Lower lobe of right lung (tissue), 2 donors: ENCODE results near the gene SOCS7. TPM values are rescaled to one million over a fixed set of nuclear protein-coding genes. Genes with fewer than 3 reads are reported as not detected.
A peak's percentile ranks its signal among the peaks of the same experiment; 100 is the strongest.

ENCODE experiments used
- ATAC-seq, 2 donors: fragments of 200-7000 bp; cut with Tn5 transposase; one replicate each; pipeline ENCODE4 v1.9.1; 2020 to 2022; ENCODE audit warnings: mild to moderate bottlenecking in 2 of 2, moderate library complexity in 2 of 2
- DNase-seq: peaks from one replicate; pipeline ENCODE4 v3.0.0-alpha.2; 2020
- H3K27ac ChIP-seq: fragments of 200-600 bp; one replicate; pipeline ENCODE4 v1.8.0; 2022
- H3K27me3 ChIP-seq: fragments of 200-600 bp; one replicate; pipeline ENCODE4 v1.8.0; 2022; ENCODE audit warnings: low read depth
- H3K36me3 ChIP-seq: fragments of 200-600 bp; one replicate; pipeline ENCODE4 v1.8.0; 2022; ENCODE audit warnings: mild to moderate bottlenecking
- H3K4me1 ChIP-seq: fragments of 200-600 bp; one replicate; pipeline ENCODE4 v1.8.0; 2022
- H3K4me3 ChIP-seq: fragments of 200-600 bp; one replicate; pipeline ENCODE4 v1.8.0; 2022; ENCODE audit warnings: mild to moderate bottlenecking
- H3K9me3 ChIP-seq: fragments of 200-600 bp; one replicate; pipeline ENCODE4 v1.8.0; 2022
- intact Hi-C: fragments of 100-400 bp; cut with DNase I; formaldehyde crosslinking; loops from one replicate; pipeline ENCODE4 v1.11.0; 2022
- total RNA-seq: library from RNA; stranded (reverse); fragmentation: NEBNext Ultra II Directional; extraction: Animal tissue kit (Norgen Biotek cat#: 25700); gene quantifications from one replicate; pipeline ENCODE4 v1.2.1, GENCODE V29; 2021
- TF ChIP-seq, protein P1 (sequence below): fragments of 200-600 bp; IDR thresholded peaks from one replicate; pipeline ENCODE4 v1.8.0; 2022; ENCODE audit warnings: antibody characterized with exemption, mild to moderate bottlenecking
- donor health status: DM: no; HTN: yes; CAD: no; lungs with severe emphysema.

Gene SOCS7
- total RNA-seq, 1 donor from 2014 or later = 23.0 TPM

- ATAC-seq (no peak), DNase-seq (no peak)
- intact Hi-C loops = no loop called here
- H3K27ac ChIP-seq = no peak overlapping the region
- TF ChIP-seq, protein P1, sequence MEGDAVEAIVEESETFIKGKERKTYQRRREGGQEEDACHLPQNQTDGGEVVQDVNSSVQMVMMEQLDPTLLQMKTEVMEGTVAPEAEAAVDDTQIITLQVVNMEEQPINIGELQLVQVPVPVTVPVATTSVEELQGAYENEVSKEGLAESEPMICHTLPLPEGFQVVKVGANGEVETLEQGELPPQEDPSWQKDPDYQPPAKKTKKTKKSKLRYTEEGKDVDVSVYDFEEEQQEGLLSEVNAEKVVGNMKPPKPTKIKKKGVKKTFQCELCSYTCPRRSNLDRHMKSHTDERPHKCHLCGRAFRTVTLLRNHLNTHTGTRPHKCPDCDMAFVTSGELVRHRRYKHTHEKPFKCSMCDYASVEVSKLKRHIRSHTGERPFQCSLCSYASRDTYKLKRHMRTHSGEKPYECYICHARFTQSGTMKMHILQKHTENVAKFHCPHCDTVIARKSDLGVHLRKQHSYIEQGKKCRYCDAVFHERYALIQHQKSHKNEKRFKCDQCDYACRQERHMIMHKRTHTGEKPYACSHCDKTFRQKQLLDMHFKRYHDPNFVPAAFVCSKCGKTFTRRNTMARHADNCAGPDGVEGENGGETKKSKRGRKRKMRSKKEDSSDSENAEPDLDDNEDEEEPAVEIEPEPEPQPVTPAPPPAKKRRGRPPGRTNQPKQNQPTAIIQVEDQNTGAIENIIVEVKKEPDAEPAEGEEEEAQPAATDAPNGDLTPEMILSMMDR = no peak
- H3K27me3 ChIP-seq = peaks cover 61% of the 10 kb centered on the region
- no peaks in the 10 kb centered on the region for H3K36me3 ChIP-seq
- H3K4me1 ChIP-seq = peaks cover 25% of the 10 kb centered on the region
- no peak overlapping the region for H3K4me3 ChIP-seq
- no peaks in the 10 kb centered on the region for H3K9me3 ChIP-seq
Observed at GRCh38 chr17:38418062-38418692, 66.5 kb downstream of the SOCS7 start.

GRCh38 chr17:38418693-38419507, 67.3 kb downstream of the SOCS7 start:
- no peak for DNase-seq
- Histone ChIP-seq H3K4me3 (peak overlapping the region; percentile 35), H3K36me3 (no peaks in the 10 kb centered on the region), H3K9me3 (no peaks in the 10 kb centered on the region), H3K4me1 (peaks cover 25% of the 10 kb centered on the region), H3K27me3 (peaks cover 61% of the 10 kb centered on the region), H3K27ac (no peak overlapping the region)
- no peak for ATAC-seq
- TF ChIP-seq, protein P1 = no peak
- intact Hi-C loops = no loop called here

GRCh38 chr17:38419508-38419981, 67.9 kb downstream of the SOCS7 start:
- peaks cover 61% of the 10 kb centered on the region for H3K27me3 ChIP-seq
- TF ChIP-seq, protein P1 = no peak
- no peak overlapping the region for H3K4me3 ChIP-seq
- H3K9me3 ChIP-seq = no peaks in the 10 kb centered on the region
- no peak for DNase-seq
- no peaks in the 10 kb centered on the region for H3K36me3 ChIP-seq
- ATAC-seq = no peak
- peaks cover 24% of the 10 kb centered on the region for H3K4me1 ChIP-seq
- intact Hi-C loops = no loop called here
- no peak overlapping the region for H3K27ac ChIP-seq

DNA sequence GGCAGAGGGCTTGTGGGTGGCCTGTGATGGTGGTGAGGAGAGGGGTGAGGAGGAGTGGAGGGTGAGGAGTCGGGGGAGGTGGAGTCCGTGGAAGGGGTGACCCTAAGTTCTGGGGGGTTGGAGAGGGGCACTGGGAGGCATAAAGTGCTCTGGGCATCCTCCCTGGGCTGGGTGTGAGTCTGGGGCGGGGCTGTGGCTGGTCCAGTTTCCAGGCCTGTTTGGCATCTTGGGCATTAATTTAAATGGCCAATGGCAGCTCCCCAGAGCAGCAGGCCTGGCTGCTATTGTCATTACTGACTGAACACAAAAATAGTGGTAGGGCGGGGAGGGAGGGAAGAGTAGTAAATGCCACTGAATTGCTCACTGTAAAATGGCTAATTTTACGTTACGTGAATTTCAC, 68.9 kb downstream of the SOCS7 start:
- Histone ChIP-seq H3K4me1 (peaks cover 22% of the 10 kb centered on the region), H3K27me3 (peaks cover 53% of the 10 kb centered on the region), H3K4me3 (no peak overlapping the region), H3K9me3 (no peaks in the 10 kb centered on the region), H3K27ac (no peak overlapping the region), H3K36me3 (no peaks in the 10 kb centered on the region)
- TF ChIP-seq, protein P1 = no peak
- ATAC-seq = no peak
- intact Hi-C loops = no loop called here
- no peak for DNase-seq

- TF ChIP-seq, protein P1 = no peak
- Histone ChIP-seq H3K4me1 (peaks cover 21% of the 10 kb centered on the region), H3K9me3 (no peaks in the 10 kb centered on the region), H3K27ac (no peak overlapping the region), H3K36me3 (no peaks in the 10 kb centered on the region), H3K4me3 (no peak overlapping the region), H3K27me3 (peaks cover 49% of the 10 kb centered on the region)
- DNase-seq = no peak
- intact Hi-C loops = no loop called here
- no peak for ATAC-seq
Observed at GRCh38 chr17:38421171-38421841, 69.7 kb downstream of the SOCS7 start.
